ENCODE results near the gene TACC3. TPM values are rescaled to one million over a fixed set of nuclear protein-coding genes. Genes with fewer than 3 reads are reported as not detected.

The TACC3 gene
- total RNA-seq, 1 experiment from 2014 or later, result 106 TPM

GRCh38 chr4:1779588-1780382 is 58.5 kb downstream of the TACC3 start:
- in situ Hi-C loops (cut with HindIII; ENCODE audit: low pct_unique_long_range_greater_than_20kb, low sequenced_read_pairs), result no loop called here
- no peak overlapping the region for H3K27ac ChIP-seq (ENCODE audit: low read length)

GRCh38 chr4:1780435-1780834 is 59.1 kb downstream of the TACC3 start:
- Histone ChIP-seq H3K27me3 (ENCODE audit: control insufficient read depth, insufficient read depth, low read length) (no peaks in the 10 kb centered on the region), H3K36me3 (ENCODE audit: control insufficient read depth, insufficient read depth, low read length) (no peaks in the 10 kb centered on the region), H3K4me1 (ENCODE audit: control insufficient read depth, insufficient read depth, low read length) (peaks cover 3% of the 10 kb centered on the region), H3K27ac (ENCODE audit: low read length) (no peak overlapping the region), H3K4me3 (ENCODE audit: low read depth in 2 of 2, low read length in 2 of 2) (no peak overlapping the region), H3K9me3 (ENCODE audit: control insufficient read depth, insufficient read depth, low read depth, low read length) (no peaks in the 10 kb centered on the region)
- intact Hi-C loops (cut with micrococcal nuclease; ENCODE audit: unreplicated experiment), result no loop called here
- BruUV-seq (replicated peaks), result no TSS peak
- in situ Hi-C loops (cut with HindIII; ENCODE audit: low pct_unique_long_range_greater_than_20kb, low sequenced_read_pairs), result no loop called here
- CTCF ChIA-PET, result no interaction called here
- ATAC-seq, result no peak
- no peak for DNase-seq (ENCODE audit: low read depth, low spot score)
- POLR2A ChIA-PET, result no interaction called here
- TF ChIP-seq TCF7L2 (IDR thresholded peaks at IDR 0.05; ENCODE audit: low read depth, low read length) (no peak), POLR2AphosphoS5 (IDR thresholded peaks at IDR 0.05; ENCODE audit: low read depth, low read length) (no peak), SIN3A (IDR thresholded peaks at IDR 0.05; ENCODE audit: borderline replicate concordance, insufficient read depth, low read depth, low read length) (no peak), REST (IDR thresholded peaks at IDR 0.05; ENCODE audit: insufficient read depth in 1 of 2, low read depth in 2 of 2, low read length in 1 of 2) (no peak), CTCF (IDR thresholded peaks at IDR 0.05) (no peak)

More at GRCh38 chr4:1779588-1780382, 58.5 kb downstream of the TACC3 start:
- BruUV-seq (replicated peaks), result no TSS peak
- ATAC-seq, result no peak
- Histone ChIP-seq H3K4me1 (ENCODE audit: control insufficient read depth, insufficient read depth, low read length) (peaks cover 3% of the 10 kb centered on the region), H3K27me3 (ENCODE audit: control insufficient read depth, insufficient read depth, low read length) (no peaks in the 10 kb centered on the region), H3K4me3 (ENCODE audit: low read depth in 2 of 2, low read length in 2 of 2) (no peak overlapping the region), H3K9me3 (ENCODE audit: control insufficient read depth, insufficient read depth, low read depth, low read length) (no peaks in the 10 kb centered on the region), H3K36me3 (ENCODE audit: control insufficient read depth, insufficient read depth, low read length) (no peaks in the 10 kb centered on the region)
- intact Hi-C loops (cut with micrococcal nuclease; ENCODE audit: unreplicated experiment), result no loop called here
- no peak for DNase-seq (ENCODE audit: low read depth, low spot score)
- ChIA-PET POLR2A (no interaction called here), CTCF (no interaction called here)
- TF ChIP-seq CTCF (IDR thresholded peaks at IDR 0.05), result no peak
- no peak for TF ChIP-seq POLR2AphosphoS5 (IDR thresholded peaks at IDR 0.05; ENCODE audit: low read depth, low read length)
- TF ChIP-seq REST (IDR thresholded peaks at IDR 0.05; ENCODE audit: insufficient read depth in 1 of 2, low read depth in 2 of 2, low read length in 1 of 2), result no peak
- no peak for TF ChIP-seq SIN3A (IDR thresholded peaks at IDR 0.05; ENCODE audit: borderline replicate concordance, insufficient read depth, low read depth, low read length)
- no peak for TF ChIP-seq TCF7L2 (IDR thresholded peaks at IDR 0.05; ENCODE audit: low read depth, low read length)

Measured in Panc1 (cell line).